Parathyroid adenoma (tissue), 2 donors: ENCODE data around the gene KRT81.
"Not testable (repeated sequence)": the region's sequence is repeated elsewhere in the genome, so short reads cannot be mapped to it uniquely, and the experiment has no call there.

Experiments used
- H2AFZ ChIP-seq: fragments of 300-600 bp; sonication (generic); one replicate; pipeline ENCODE4 v1.7.0; 2017; ENCODE audit warnings: antibody characterized with exemption, mild to moderate bottlenecking
- H3K27ac ChIP-seq: fragments of 300-600 bp; sonication (generic); one replicate; pipeline ENCODE4 v1.7.0; 2017
- H3K27me3 ChIP-seq: fragments of 300-600 bp; sonication (generic); one replicate; pipeline ENCODE4 v1.7.0; 2017; ENCODE audit warnings: low read length; ENCODE audit not compliant: control insufficient read depth, insufficient read depth
- H3K36me3 ChIP-seq: fragments of 300-600 bp; sonication (generic); one replicate; pipeline ENCODE4 v1.7.0; 2017; ENCODE audit warnings: low read length; ENCODE audit not compliant: control insufficient read depth, insufficient read depth
- H3K4me1 ChIP-seq: fragments of 300-600 bp; sonication (generic); one replicate; pipeline ENCODE4 v1.7.0; 2017; ENCODE audit warnings: control low read depth
- H3K4me2 ChIP-seq: fragments of 300-600 bp; sonication (generic); one replicate; pipeline ENCODE4 v1.7.0; 2017; ENCODE audit warnings: low read length
- H3K4me3 ChIP-seq: fragments of 300-600 bp; sonication (generic); one replicate; pipeline ENCODE4 v1.7.0; 2017; ENCODE audit warnings: low read depth, low read length
- H3K79me2 ChIP-seq: fragments of 300-600 bp; sonication (generic); one replicate; pipeline ENCODE4 v1.7.0; 2017; ENCODE audit warnings: control low read depth
- H3K9ac ChIP-seq: fragments of 300-600 bp; sonication (generic); one replicate; pipeline ENCODE4 v1.7.0; 2017; ENCODE audit warnings: mild to moderate bottlenecking
- H3K9me3 ChIP-seq: fragments of 300-600 bp; sonication (generic); one replicate; pipeline ENCODE4 v1.7.0; 2017; ENCODE audit warnings: low read length; ENCODE audit not compliant: control insufficient read depth
- TF ChIP-seq, protein P1 (sequence below): fragments of 300-600 bp; sonication (generic); IDR thresholded peaks from one replicate; pipeline ENCODE4 v1.7.0; 2017; ENCODE audit warnings: antibody characterized with exemption, mild to moderate bottlenecking
- donor health status: primary hyperparathyroidism.

The KRT81 gene

GRCh38 chr12:52260361-52261207 lies 30.8 kb downstream of the KRT81 start:
- H3K27me3 ChIP-seq = no peaks in the 10 kb centered on the region

DNA sequence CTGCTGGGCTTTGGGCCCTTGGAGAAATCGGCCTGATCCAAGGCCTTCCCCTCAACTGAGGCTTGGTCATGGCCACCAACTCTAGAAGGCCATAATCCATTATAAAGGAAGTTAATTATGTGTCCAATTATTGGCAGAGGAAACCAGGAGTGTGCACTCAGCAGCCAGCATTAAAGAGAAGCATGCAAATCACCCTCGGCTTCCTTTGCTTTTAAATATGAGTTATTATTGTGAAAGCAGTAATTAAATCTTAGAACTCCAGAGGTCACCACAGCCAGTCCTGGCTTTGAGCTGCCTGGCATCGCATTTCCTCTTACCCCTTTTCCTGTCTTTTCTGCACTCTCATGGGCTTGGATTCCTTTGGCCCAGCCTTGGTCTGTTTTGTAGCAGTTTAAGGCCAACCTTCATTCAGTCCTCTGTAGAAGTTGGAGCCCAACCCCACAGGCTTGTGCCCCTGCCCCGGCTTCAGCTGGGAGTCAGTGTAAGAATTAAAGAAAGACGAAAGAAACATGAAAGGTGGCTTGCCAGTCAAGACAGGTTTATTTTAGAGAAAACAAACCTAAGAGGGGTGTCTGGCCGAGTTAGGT lies 31.6 kb downstream of the KRT81 start:
- Histone ChIP-seq H2AFZ (no peak overlapping the region), H3K27ac (no peak overlapping the region), H3K27me3 (no peaks in the 10 kb centered on the region), H3K4me1 (peaks cover 8% of the 10 kb centered on the region), H3K79me2 (no peaks in the 10 kb centered on the region), H3K9ac (no peak overlapping the region), H3K9me3 (no peaks in the 10 kb centered on the region), H3K4me2 (no peak overlapping the region), H3K36me3 (no peaks in the 10 kb centered on the region), H3K4me3 (no peak overlapping the region)
- TF ChIP-seq, protein P1, sequence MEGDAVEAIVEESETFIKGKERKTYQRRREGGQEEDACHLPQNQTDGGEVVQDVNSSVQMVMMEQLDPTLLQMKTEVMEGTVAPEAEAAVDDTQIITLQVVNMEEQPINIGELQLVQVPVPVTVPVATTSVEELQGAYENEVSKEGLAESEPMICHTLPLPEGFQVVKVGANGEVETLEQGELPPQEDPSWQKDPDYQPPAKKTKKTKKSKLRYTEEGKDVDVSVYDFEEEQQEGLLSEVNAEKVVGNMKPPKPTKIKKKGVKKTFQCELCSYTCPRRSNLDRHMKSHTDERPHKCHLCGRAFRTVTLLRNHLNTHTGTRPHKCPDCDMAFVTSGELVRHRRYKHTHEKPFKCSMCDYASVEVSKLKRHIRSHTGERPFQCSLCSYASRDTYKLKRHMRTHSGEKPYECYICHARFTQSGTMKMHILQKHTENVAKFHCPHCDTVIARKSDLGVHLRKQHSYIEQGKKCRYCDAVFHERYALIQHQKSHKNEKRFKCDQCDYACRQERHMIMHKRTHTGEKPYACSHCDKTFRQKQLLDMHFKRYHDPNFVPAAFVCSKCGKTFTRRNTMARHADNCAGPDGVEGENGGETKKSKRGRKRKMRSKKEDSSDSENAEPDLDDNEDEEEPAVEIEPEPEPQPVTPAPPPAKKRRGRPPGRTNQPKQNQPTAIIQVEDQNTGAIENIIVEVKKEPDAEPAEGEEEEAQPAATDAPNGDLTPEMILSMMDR = no peak

More at GRCh38 chr12:52260361-52261207, 30.8 kb downstream of the KRT81 start:
- TF ChIP-seq, protein P1 = no peak
- Histone ChIP-seq H3K4me2 (no peak overlapping the region), H2AFZ (no peak overlapping the region), H3K79me2 (no peaks in the 10 kb centered on the region), H3K27ac (no peak overlapping the region), H3K9me3 (no peaks in the 10 kb centered on the region), H3K4me3 (no peak overlapping the region), H3K9ac (no peak overlapping the region), H3K36me3 (no peaks in the 10 kb centered on the region), H3K4me1 (peaks cover 8% of the 10 kb centered on the region)

GRCh38 chr12:52258335-52258901 lies 32.9 kb downstream of the KRT81 start:
- H3K79me2 ChIP-seq = no peaks in the 10 kb centered on the region
- no peak overlapping the region for H3K4me2 ChIP-seq
- H3K4me3 ChIP-seq = no peak overlapping the region
- H3K27ac ChIP-seq = no peak overlapping the region
- no peaks in the 10 kb centered on the region for H3K9me3 ChIP-seq
- no peaks in the 10 kb centered on the region for H3K27me3 ChIP-seq
- peaks cover 8% of the 10 kb centered on the region for H3K4me1 ChIP-seq
- H3K36me3 ChIP-seq = no peaks in the 10 kb centered on the region
- H2AFZ ChIP-seq = peak overlapping the region; percentile 23
- TF ChIP-seq, protein P1 = no peak
- H3K9ac ChIP-seq = no peak overlapping the region

DNA sequence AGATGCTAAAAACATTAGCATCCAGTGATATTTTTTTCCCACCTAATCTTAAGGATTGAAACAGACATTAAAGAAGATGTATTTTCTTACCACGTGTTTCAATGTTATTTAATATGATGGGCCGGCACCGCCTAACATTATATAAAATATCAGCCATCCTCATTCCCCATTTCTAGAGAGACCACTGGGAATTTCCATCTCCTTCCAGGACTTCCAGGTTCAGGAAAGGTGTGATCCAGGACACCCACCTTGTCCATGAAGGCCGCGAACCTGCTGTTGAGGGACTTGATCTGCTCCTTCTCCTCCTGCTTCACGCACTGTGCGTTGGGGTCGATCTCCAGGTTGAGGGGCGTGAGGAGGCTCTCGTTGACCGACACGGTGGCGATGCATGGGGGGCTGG lies 33.4 kb downstream of the KRT81 start:
- H3K36me3 ChIP-seq, H3K4me2 ChIP-seq, H3K27ac ChIP-seq, H3K9me3 ChIP-seq, H3K9ac ChIP-seq, H3K4me1 ChIP-seq, H3K27me3 ChIP-seq, H3K79me2 ChIP-seq, H2AFZ ChIP-seq, H3K4me3 ChIP-seq: not testable (repeated sequence)

- Histone ChIP-seq H3K27me3 (no peaks in the 10 kb centered on the region), H3K79me2 (no peaks in the 10 kb centered on the region)
- TF ChIP-seq, protein P1 = no peak
These were observed 34.2 kb downstream of the KRT81 start for GRCh38 chr12:52257074-52257551.

More at GRCh38 chr12:52257074-52257551, 34.2 kb downstream of the KRT81 start:
- Histone ChIP-seq H3K4me2 (no peak overlapping the region), H3K36me3 (no peaks in the 10 kb centered on the region), H3K27ac (no peak overlapping the region), H2AFZ (no peak overlapping the region), H3K4me3 (no peak overlapping the region), H3K4me1 (peaks cover 8% of the 10 kb centered on the region), H3K9me3 (no peaks in the 10 kb centered on the region), H3K9ac (no peak overlapping the region)
